DMS153 treated with DMSO at 0.1 percent for 48 hours (cell line): ENCODE results near the gene TSPEAR.

Experiments used
- DNase-seq: peaks from one replicate; lab custom pipeline; 2025; ENCODE audit not compliant: unreplicated experiment; lab: John Stamatoyannopoulos, UW

TSPEAR gene

DNA sequence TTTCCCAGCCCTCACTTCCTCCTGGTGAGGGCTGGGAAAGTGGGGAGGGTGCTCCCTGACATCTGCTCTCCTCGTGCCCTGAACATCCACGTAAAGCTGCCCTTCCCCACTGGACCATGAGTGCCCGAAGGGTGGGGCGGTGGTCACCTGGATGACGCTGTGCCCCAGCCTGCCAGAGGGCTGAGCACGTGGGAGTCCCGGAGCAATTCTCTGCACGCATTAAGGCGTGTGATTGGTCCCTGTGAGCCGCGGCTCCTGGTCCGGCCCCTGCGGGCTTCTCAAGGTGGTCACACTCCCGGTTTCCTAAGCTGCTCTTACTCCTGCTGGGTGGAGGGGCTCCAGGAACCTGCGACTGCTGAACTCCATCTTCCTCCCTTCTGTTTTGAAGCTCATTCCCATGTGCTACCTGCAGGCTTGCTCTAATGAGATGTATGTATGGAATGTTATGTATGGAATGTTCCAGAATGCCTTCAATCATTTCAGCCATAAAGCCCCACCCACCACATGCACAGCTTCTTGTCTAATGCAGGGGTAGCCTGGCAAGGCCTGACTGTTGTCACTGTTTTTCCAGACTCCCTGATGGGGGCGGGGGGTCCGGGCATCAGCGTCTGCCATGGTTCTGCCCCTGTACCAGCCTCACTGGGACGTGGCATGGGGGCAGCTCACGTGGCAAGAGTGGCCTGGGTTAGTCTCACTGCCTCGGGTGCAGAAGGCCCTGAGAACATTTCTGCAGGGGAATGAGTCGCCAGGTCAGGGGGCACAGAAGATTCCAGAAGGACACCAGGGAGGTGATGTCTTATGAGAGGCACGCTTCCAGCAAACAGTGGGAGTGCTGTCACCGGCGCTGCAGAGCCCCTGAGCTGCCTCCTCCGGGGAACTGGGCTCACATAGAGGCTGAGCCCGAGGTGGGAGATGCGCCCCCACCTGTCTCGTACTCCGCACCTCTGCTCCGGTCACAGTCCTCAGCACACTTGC, 190.8 kb downstream of the TSPEAR start:
- no peak for DNase-seq

DNA sequence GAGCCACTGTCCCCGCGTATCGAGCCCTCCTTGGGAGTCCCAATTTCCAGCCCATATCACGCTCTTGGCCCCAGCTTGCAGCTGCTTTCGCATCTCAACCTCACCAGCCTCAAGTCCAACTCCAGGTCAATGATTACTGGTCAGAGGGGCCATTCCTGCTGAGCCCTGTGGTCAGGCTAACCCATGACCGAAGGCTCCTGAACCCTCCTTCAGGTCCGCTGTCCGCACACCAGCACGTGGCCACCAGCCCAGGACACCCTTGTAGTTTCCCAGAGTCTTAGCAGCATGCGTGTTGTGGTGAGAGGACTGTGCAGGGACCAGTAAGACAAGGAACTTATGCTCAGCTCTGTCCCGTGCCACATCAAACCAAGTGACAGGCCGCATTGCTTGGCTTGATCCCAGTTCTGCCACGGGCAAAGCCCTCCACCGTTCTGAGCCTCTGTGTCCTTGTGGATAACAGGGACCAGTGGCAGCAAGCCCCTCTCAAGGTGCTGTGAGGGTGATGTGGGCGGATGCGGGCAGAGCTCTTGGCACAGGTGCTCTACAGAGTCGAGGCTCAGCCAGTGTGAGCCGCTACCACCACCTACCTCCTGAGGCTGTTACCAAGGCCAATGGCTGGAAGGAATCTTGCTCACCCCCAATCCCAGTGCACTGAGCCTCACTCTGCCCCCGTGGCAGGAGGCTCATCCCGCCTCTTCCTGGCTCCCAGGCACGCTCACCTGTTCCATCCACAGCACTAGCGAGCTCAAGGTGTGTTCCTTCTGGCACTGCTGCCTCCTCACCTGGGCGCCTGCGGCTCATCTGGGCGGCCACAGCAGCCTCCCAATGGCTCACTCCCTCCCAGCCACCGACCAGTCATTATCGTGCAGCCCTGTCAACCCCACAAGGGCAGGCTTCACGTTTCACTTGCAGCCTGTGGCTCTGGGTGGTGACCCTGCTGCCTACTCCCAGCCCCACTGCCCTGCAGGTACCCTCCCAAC, 191.7 kb downstream of the TSPEAR start:
- DNase-seq = no peak

DNA sequence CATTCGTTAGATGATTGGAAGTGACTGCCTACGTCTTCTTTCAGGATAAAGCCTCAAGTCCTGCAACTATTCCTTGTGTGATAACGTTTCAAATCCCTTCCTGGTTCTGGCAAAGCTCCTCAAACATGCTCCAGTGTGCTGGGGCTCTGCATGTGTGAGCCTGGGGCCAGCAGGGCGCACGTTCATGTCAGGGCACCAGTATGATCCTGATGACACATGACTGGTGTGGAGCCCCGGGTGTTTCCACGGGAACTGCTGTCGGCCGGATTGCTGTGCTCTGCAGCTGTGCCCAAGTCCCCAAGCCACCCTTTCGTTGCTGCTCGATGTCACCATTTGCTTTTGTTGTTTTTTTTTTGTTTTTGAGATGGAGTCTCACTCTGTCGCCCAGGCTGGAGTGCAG, 192.7 kb downstream of the TSPEAR start:
- no peak for DNase-seq

DNA sequence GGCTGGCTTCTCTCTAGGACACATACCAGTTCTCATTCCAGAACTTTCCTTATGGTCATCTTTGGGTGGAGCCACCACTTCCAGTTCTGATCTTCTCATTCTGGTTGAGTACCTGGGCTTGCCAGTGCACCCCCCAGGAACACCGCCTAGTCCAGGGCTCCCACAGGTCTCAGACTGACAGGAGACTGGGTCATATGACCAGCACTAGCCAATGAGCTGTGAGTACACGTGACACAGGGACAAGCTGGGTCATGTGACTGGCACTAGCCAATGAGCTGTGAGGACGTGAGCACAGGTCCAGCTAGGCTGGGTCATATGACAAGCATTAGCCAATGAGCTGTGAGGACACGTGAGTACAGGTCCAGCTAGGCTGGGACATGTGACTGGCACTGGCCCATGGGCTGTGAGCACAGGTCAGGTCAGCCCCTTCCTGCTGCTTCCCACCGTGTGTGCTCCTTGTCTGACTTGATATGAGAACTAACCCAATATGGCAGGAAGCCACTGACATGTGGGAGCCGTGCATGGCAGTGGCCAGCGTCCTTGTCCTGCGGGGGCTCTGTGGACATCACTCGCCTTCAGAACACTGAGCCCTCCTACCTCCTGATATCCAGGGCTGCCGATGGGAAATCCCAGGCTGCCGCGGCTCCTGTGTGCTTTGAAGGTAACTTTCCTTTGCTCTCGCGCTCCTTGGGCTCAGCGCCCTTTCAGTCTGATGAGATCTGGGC, 194.0 kb downstream of the TSPEAR start:
- DNase-seq = no peak

DNA sequence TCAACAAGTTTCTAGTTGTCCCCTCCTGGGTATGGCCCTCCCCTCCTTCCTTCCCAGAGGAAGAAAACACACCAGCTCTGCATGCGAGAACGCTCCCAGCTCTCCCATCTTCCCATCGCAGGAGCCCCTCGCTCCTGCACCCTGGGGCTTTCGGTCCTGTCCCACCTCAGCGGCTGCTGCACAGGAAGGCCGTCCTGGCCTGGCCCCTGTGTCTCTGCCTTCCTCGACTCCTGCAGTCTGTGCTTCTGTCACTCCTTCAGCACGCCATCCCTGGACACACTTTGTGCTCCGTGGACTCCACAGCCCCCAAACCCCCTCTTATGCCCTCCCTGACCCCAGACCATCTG, 194.6 kb downstream of the TSPEAR start:
- DNase-seq = no peak

DNA sequence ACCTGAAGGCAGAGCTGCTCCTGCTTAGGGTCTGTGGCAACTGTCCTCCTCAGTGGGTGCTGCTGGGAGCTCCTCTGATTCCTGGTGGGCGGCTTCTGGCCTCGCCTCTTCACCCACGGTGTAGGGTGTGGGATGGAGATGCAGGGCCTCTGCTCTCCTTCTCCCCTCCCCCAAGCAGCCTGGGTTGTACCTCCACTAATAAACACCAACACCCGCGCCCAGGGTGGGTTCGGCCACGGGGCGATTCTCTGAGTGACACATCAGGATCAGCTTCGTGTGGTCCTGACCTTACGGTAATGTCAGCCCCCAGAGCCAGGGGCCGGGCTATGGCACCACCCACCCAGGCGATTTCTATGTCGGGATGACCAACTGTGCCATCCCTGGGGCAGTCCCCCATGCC, 195.0 kb downstream of the TSPEAR start:
- no peak for DNase-seq

DNA sequence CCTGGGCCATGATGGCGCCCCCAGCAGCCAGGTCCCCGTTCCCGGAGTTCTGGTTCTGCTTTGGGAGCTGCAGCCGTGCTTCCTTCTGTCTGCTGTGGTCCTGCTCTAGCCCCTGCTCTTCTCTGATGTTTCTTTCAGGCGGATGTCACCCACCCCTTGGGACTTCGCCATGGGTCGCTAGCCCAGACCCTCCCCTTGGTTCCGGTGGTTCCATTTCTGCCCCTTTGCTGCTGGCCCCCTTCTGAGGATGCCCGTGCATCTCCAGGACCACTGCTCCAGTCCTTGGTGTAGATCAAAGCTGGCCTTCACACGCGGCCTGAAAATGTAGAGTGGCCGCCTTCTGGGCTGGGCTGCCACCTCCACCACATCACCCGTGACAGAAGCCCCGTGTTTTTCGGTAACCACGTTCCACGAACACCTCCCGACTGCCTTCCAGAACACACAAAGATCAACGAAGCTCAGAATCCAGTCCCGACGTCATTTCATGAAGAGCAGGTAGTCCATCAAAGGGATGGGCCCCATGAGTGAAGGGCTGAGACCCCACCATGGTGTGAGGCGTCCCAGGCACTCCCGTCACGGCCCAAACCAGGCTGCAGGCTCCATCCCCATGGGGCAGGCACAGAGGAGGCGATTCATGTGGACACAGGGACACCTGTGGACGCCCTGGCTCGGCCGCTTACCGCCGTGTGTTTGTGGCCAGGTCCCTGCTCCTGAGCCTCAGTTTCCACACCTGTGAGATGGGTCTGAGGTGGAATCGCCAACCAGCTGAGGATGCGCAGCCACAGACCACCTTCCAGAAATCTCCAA, 195.8 kb downstream of the TSPEAR start:
- no peak for DNase-seq

DNA sequence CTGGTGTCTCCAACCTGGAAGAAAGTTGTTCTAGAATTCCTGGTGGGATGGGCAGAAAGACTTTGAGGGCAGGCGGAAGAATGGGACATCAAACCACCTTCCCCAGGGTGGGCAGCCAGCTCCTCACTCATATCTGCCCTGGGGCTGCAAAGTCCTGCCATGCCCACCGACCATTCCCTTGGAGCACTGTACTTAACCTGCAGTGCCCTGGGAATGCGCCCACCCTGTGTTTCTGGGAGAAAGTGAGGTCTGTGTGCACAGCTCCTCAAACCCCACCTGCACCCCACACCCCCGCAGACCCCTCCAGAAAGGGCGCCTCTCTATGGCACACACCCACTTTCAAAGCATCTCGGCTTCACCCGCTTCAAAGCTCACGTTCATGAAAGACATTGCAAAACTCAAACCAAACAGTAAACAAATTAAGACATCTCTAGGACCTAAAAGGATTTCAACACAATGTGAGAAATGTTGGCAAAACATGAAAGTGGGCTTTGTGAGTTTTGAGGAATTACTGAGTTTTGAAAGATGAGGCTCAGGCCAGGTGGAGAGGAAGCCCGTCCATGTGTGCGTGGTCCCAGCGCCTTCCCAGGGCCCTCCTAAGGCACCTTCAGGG, 196.5 kb downstream of the TSPEAR start:
- no peak for DNase-seq

DNA sequence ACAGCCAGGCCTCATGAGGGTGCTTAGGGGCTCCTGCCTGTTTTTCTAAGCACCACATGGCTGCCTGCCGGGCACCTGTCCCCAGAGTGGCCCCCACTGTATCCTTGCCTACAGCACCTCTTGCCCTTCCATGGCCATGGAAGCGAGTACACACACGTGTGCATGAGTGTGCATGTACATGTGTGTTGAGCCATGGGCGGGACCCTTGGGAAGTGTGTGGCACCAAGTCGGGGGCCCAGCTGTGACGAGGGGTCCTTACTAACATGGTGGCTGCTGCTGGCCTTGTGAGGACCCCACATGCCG, 197.2 kb downstream of the TSPEAR start:
- no peak for DNase-seq

DNA sequence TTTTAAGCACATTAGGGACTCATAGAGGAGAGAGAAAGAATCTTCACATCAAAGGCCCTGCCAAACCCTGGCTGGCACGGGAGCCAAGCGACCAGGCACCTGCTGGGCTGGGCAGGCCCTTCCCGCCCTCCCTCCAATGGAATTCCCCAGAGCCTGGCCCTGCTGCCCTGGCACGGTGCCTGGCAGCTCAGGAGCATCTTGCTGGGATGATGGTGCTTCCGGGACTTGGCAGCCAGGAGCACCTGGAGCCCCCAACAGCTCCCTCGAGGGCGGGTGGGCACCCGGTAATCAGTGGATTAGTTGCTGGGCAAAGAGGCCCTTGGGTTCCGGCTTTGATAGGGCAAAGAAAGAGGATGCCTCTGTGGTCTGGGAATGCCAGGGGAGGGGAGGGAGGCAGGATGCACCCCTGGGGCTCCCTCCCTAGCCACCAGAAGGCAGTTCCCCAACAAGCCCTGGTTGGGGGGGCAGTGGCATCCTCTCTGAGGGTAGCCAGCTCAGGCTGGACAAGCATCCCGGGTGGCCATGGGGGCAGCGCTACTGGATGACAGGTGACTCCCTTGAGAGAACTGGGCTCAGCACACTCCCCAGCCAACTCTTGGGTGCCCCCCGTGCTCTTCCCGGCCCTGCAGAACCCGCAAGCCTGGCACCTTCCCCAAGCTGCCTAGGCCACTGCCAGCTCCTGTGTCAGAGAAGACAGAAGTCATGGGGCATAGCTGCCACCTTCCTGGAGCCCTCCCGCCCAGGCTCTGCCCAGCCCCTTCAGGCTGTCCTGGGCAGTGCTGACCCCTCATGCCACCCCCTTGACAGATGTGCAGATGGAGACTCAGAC, 197.8 kb downstream of the TSPEAR start:
- peak; percentile 21 for DNase-seq

DNA sequence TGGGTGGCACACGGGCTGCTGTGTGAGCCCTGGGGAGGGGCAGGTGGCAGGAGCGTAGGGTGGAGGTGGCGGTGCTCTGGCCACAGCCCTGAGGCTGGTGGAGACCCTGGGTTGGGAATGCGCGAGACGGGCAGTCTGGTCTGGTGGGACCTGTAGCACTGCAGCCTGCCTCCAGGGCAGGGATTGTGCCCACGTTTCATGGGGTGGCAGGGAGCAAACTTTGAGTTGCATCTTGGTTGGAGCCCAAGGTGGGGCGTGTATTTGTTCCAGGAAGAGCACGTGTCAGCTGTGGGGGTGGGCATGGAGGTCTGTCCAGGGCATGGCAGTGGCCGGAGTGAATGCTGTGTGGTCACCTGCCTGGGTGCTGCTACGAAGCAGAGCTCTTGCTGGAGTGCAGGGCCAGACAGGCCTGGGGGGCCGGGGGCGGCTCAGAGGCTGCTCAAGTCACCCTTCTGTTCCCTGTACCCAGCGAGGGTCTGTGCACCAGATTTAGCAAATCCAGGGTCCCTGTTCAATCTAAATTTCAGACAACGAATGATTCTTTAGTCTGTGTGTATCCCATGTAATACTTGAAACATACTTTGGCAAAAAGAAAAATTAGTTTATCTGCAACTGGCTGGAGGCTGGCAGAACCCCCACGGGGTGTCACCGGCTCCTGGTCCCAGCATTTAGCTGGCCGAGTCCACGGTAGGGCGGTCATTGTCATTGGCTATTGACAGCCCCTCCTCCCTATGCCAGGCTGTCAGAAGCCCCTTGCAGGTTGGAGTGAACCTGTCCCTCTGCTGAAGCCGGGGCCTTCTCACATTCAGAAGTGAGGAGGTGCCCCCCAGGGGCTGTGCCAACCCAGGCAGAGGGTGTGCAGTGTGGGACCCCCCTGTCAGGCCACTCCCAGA, 198.6 kb downstream of the TSPEAR start:
- no peak for DNase-seq

DNA sequence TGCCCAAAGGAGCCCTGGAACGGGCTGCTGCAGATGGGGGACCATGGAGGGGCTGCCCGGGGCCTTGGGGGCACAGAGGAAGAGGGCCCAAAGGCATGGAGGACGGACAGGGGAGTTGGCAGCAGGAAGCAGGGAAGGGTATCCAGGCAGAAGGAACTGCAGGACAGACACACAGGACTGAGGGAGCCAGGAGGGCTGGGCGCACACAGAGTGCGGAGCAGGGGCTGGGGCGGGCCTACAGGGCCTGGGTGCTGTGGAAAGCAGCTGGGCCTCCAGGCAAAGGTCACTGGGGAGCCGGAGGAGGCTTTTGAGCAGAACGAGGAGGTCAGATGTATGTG, 199.5 kb downstream of the TSPEAR start:
- DNase-seq = no peak

DNA sequence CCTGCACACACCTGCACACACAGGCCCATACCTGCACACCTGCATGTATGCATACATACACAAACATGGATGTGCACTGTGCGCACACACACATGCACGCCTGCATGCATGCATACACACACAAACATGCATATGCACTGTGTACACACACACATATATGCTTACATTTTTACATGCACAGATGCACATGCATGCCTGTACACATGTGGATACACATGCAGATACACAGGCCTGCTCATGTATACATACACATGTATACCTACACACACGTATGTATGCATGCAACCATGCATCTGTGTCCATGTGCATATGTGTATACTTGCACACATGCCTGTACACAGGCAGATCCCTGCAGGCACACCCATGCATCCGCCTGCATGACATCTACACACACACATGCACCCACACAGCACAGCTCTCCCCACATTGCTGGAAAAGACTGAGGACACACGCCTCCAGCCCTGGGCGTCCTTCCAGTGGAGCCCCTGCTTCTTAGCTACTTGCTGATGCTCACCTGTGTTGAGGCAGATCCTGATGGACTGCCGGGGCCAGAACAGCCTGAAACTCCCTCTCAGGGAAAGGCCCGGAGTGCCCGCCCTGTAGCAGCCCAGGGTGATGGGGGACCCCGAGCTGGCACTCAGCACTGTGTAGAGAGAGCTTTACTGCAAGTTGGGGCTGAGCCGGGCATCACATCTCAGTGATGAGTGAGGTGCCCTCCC, 200.0 kb downstream of the TSPEAR start:
- no peak for DNase-seq

DNA sequence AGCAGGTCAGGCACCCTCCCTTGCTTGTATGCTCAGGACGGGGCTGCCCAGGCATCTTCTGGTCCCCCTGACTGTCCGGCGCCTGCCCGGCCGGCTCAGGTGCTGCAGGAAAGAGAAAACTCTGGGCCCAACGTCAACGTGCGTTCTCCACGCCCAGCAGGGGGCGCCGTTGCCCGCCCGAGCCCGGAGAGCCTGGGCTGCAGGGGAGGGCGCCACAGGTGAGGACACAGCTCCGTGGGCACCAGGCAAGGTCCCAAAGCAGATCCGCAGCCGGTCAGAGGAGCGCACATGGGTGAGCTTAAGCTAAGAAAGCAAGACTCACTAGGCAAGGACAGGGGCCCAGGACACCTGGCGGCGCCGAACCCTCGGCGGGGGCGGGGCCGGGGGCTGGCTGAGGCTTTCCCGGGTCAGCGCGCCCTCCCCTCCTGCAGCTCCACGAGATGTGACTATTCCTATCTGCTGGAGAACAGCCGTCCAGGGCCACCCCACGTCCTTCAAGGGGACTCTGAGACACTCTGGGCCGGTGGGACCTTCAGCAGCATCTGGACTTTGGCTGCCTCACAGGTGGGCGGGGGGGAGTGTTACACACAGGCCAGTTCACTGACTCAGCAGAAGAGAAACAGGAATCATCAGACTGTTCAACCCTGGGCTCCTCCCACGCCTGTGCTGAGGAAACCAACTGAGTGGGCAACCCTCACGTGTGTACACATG, 200.7 kb downstream of the TSPEAR start:
- peak; percentile 23 for DNase-seq

DNA sequence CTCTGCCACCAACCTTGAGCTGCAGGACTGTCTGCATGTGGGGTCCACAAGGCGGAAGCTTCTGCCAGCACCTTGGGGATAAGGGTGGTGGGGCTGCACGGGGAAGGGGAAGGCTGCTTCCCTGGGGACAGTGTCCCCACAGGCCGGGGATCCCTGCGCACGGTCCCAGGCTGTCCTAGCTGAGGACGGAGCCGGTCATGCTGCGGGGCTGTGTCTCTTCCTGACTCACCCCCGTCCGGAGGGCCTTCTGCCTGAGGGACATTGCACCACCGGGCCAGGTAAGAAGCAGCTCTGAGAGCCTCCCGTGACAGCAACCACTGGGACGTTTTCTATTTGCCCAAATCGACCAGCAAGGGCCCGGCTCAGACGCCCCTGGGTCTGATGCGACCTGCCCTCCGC, 201.3 kb downstream of the TSPEAR start:
- no peak for DNase-seq

DNA sequence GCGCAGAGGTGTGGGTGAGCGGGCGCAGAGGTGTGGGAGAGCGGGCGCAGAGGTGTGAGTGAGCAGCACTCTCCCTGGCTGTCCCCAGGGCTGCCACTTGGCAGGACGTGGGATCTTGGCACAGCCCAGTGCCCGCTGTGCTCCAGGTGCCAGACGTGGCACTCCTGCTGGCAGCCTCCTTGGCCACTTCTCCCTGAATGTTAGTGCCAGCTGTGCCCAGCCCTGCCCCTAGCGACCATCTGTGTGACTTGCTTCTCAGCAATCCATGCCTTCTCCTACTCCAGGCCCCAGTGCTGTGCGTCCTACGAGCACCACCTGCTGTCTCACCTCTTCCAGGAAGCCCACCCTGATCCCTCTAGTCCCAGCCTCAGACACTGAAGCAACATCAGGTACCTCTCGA, 201.8 kb downstream of the TSPEAR start:
- no peak for DNase-seq
